Measurements from ENCODE around the gene ACTA2.

- TF ChIP-seq, protein P1, sequence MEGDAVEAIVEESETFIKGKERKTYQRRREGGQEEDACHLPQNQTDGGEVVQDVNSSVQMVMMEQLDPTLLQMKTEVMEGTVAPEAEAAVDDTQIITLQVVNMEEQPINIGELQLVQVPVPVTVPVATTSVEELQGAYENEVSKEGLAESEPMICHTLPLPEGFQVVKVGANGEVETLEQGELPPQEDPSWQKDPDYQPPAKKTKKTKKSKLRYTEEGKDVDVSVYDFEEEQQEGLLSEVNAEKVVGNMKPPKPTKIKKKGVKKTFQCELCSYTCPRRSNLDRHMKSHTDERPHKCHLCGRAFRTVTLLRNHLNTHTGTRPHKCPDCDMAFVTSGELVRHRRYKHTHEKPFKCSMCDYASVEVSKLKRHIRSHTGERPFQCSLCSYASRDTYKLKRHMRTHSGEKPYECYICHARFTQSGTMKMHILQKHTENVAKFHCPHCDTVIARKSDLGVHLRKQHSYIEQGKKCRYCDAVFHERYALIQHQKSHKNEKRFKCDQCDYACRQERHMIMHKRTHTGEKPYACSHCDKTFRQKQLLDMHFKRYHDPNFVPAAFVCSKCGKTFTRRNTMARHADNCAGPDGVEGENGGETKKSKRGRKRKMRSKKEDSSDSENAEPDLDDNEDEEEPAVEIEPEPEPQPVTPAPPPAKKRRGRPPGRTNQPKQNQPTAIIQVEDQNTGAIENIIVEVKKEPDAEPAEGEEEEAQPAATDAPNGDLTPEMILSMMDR (IDR thresholded peaks at IDR 0.05) = no peak
- TF ChIP-seq POLR2A (IDR thresholded peaks at IDR 0.05) = no peak
- no peak for TF ChIP-seq POLR2AphosphoS5 (IDR thresholded peaks at IDR 0.05)
Measured at GRCh38 chr10:88896994-88897853, 55.3 kb downstream of the ACTA2 start.
